Smooth muscle cell (in vitro differentiated cells): Measurements from ENCODE around the gene SNRNP48. TPM values are rescaled to one million over a fixed set of nuclear protein-coding genes. Genes with fewer than 3 reads are reported as not detected.

Source experiments
- DNase-seq: peaks from one replicate; lab custom pipeline; 2025; ENCODE audit not compliant: unreplicated experiment; lab: John Stamatoyannopoulos, UW
- H2AFZ ChIP-seq: fragments of 200-600 bp; sonication (generic); 2 replicates; pipeline ENCODE4 v1.6.0; 2016; ENCODE audit warnings: antibody characterized with exemption, low read depth, mild to moderate bottlenecking
- H3F3A ChIP-seq: fragments of 200-600 bp; sonication (generic); 2 replicates; pipeline ENCODE4 v1.6.0; 2017; ENCODE audit warnings: antibody characterized with exemption, low read depth
- H3K27ac ChIP-seq: fragments of 200-600 bp; sonication (generic); 2 replicates; pipeline ENCODE4 v1.5.1; 2016; ENCODE audit warnings: low read depth, mild to moderate bottlenecking
- H3K27me3 ChIP-seq: fragments of 200-600 bp; sonication (generic); 2 replicates; pipeline ENCODE4 v1.6.1; 2016; ENCODE audit warnings: low read depth, mild to moderate bottlenecking
- H3K36me3 ChIP-seq: fragments of 200-600 bp; sonication (generic); 2 replicates; pipeline ENCODE4 v1.5.1; 2016; ENCODE audit warnings: low read depth
- H3K4me1 ChIP-seq: fragments of 200-600 bp; sonication (generic); 2 replicates; pipeline ENCODE4 v1.5.1; 2016; ENCODE audit warnings: low read depth
- H3K4me2 ChIP-seq: fragments of 200-600 bp; sonication (generic); 2 replicates; pipeline ENCODE4 v1.6.0; 2016; ENCODE audit warnings: mild to moderate bottlenecking
- H3K4me3 ChIP-seq: fragments of 200-600 bp; sonication (generic); 2 replicates; pipeline ENCODE4 v1.5.1; 2016; ENCODE audit warnings: mild to moderate bottlenecking
- H3K79me2 ChIP-seq: fragments of 200-600 bp; sonication (generic); 2 replicates; pipeline ENCODE4 v1.6.0; 2016; ENCODE audit warnings: low read depth, mild to moderate bottlenecking
- H3K9ac ChIP-seq: fragments of 200-600 bp; sonication (generic); 2 replicates; pipeline ENCODE4 v1.6.0; 2016; ENCODE audit warnings: low read depth
- H3K9me3 ChIP-seq: fragments of 200-600 bp; sonication (generic); replicated peaks from 2 replicates; pipeline ENCODE4 v1.5.1; 2016; ENCODE audit warnings: low read depth
- H4K20me1 ChIP-seq: fragments of 200-600 bp; sonication (generic); 2 replicates; pipeline ENCODE4 v1.6.0; 2016; ENCODE audit warnings: low read depth
- WGBS: methylation state at CpG from one replicate; pipeline ENCODE4 v1.1.7; 2016; ENCODE audit warnings: low lambda C conversion rate; 5-methylcytosine and 5-hydroxymethylcytosine counted together
- polyA plus RNA-seq: library from polyadenylated mRNA; unstranded; fragments of >200 nt; fragmentation: Nextera tagmentation; extraction: Ambion mirVana; gene quantifications from 2 replicates; pipeline ENCODE4 v1.2.1, GENCODE V29; 2016
- total RNA-seq: library from RNA; depleted of rRNA; stranded (reverse); fragments of >200 nt; gene quantifications from 2 replicates; pipeline ENCODE4 v1.2.3, GENCODE V29; 2014
- TF ChIP-seq, protein P1 (sequence below): fragments of 200-600 bp; sonication (generic); IDR thresholded peaks from 2 replicates; pipeline ENCODE4 v1.5.1; 2017; ENCODE audit warnings: borderline replicate concordance, mild to moderate bottlenecking, antibody characterized with exemption; ENCODE audit not compliant: insufficient read depth, poor library complexity, severe bottlenecking

Gene SNRNP48
- total and polyA plus RNA-seq, 2 experiments from 2014 or later, result 3.2 to 11.0 TPM

DNA sequence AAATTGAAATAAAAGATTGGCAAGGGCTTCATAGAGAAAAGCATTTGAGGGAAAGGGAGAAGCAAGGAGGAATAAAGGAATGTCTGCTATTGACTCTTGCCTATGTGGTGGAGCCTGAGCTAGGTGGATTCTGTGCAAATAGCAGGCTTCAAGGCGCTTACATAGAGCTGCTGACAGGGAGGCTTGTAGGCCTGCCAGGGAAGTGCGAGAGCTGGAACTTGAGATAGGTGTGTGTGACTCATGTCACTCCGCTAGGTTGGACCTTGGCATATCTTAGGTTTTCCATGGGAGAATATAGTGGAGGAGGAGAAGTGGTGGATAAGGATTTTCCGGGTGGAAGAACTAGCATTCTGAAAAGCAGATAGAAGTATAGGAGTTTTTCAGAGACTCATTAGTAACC, 14.0 kb downstream of the SNRNP48 start:
- TF ChIP-seq, protein P1, sequence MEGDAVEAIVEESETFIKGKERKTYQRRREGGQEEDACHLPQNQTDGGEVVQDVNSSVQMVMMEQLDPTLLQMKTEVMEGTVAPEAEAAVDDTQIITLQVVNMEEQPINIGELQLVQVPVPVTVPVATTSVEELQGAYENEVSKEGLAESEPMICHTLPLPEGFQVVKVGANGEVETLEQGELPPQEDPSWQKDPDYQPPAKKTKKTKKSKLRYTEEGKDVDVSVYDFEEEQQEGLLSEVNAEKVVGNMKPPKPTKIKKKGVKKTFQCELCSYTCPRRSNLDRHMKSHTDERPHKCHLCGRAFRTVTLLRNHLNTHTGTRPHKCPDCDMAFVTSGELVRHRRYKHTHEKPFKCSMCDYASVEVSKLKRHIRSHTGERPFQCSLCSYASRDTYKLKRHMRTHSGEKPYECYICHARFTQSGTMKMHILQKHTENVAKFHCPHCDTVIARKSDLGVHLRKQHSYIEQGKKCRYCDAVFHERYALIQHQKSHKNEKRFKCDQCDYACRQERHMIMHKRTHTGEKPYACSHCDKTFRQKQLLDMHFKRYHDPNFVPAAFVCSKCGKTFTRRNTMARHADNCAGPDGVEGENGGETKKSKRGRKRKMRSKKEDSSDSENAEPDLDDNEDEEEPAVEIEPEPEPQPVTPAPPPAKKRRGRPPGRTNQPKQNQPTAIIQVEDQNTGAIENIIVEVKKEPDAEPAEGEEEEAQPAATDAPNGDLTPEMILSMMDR, result no peak
- no peak overlapping the region for H2AFZ ChIP-seq
- H3K27ac ChIP-seq, result no peak overlapping the region
- no peaks in the 10 kb centered on the region for H3K79me2 ChIP-seq
- H3K4me3 ChIP-seq, result no peak overlapping the region
- H4K20me1 ChIP-seq, result peaks cover 7% of the 10 kb centered on the region
- no peaks in the 10 kb centered on the region for H3F3A ChIP-seq
- H3K4me1 ChIP-seq, result no peaks in the 10 kb centered on the region
- WGBS, result 76% methylated on average over 4 of the region's 4 CpGs
- H3K36me3 ChIP-seq, result peaks cover 64% of the 10 kb centered on the region
- no peak overlapping the region for H3K9ac ChIP-seq
- DNase-seq, result no peak
- no peaks in the 10 kb centered on the region for H3K9me3 ChIP-seq
- no peak overlapping the region for H3K4me2 ChIP-seq
- H3K27me3 ChIP-seq, result no peaks in the 10 kb centered on the region

DNA sequence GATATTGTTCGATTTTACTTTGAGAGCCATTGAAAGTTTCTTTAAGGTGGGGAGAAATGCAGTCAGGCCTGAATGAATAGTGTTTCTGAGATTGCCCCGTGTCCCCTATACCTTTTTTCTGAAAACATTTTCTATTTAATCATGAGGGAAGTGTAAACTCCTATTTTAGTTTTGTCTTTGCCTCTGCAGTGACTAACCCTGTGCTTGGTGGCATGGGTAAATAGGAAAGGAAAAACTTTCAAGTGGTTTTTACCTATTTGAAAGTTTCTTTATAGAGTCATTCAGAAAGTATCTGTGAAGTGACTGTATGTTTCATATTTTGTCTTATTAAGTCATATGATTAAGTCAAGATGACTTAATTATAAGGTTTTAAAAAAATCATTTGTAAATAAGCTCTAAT, 14.5 kb downstream of the SNRNP48 start:
- Histone ChIP-seq H3K27me3 (no peaks in the 10 kb centered on the region), H3K36me3 (peaks cover 64% of the 10 kb centered on the region), H3K27ac (no peak overlapping the region), H3K79me2 (no peaks in the 10 kb centered on the region), H3K9ac (no peak overlapping the region), H3F3A (no peaks in the 10 kb centered on the region), H2AFZ (no peak overlapping the region), H4K20me1 (peaks cover 5% of the 10 kb centered on the region), H3K4me1 (no peaks in the 10 kb centered on the region), H3K4me3 (no peak overlapping the region), H3K9me3 (no peaks in the 10 kb centered on the region), H3K4me2 (no peak overlapping the region)
- TF ChIP-seq, protein P1, result no peak
- DNase-seq, result no peak
- WGBS, result 98% methylated on average over 2 of the region's 2 CpGs

DNA sequence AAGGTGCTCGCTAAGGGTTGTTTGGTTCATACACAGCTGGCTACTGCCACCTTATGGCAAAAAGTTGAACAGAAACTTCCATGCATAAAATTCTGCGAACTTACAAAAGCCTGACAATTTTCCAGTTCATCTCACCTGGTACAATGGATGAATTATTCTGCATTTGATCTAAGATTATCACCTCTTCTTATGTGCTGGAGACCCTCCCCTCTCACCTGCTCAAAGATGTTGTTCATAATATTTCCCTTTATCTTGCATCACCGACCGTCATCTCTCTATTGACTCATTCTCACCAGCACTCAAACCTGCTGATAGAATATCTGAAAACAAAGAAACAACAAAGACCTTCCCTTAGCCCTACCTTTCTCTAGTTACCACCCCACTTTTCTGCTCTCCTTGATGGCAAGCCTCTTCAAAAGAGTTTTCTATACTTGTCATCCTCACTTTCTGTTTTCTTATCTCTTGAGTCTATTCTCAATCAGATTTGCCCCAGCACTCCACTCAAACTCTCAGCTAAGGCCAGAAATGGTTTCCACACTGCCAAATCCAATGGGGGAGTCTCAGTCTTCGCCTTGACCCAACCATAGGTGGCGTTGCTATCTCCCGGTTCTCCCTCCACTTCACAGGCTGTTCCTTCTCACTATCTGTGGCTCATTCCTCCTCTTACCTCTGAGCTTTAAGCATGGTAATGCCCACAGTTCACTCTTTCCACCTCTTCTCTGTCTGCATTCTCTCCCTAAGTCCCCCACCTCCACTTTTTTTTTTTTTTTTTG, 25.8 kb downstream of the SNRNP48 start:
- no peaks in the 10 kb centered on the region for H3K79me2 ChIP-seq
- TF ChIP-seq, protein P1, result peak; percentile 74
- H3K4me1 ChIP-seq, result no peaks in the 10 kb centered on the region
- no peaks in the 10 kb centered on the region for H3K27me3 ChIP-seq
- no peaks in the 10 kb centered on the region for H3K9me3 ChIP-seq
- no peaks in the 10 kb centered on the region for H3F3A ChIP-seq
- H3K4me3 ChIP-seq, result no peak overlapping the region
- no peak overlapping the region for H3K4me2 ChIP-seq
- no peak overlapping the region for H2AFZ ChIP-seq
- H4K20me1 ChIP-seq, result no peaks in the 10 kb centered on the region
- no peak overlapping the region for H3K9ac ChIP-seq
- no peaks in the 10 kb centered on the region for H3K36me3 ChIP-seq
- WGBS, result 52% methylated on average over 7 of the region's 7 CpGs
- no peak for DNase-seq
- H3K27ac ChIP-seq, result no peak overlapping the region
